ENCODE data around the gene OLAH.

OLAH gene

GRCh38 chr10:15113766-15114165, 70.0 kb downstream of the OLAH start:
- Histone ChIP-seq H3K79me1 (replicated peaks; ENCODE audit: low read length, poor library complexity, severe bottlenecking) (peaks cover 6% of the 10 kb centered on the region), H2AFZ (ENCODE audit: low read depth, low read length) (no peak overlapping the region), H3K9me3 (ENCODE audit: control insufficient read depth, low read length) (no peaks in the 10 kb centered on the region), H3K4me3 (ENCODE audit: insufficient read depth in 1 of 2, low read depth in 1 of 2, low read length in 2 of 2) (no peak overlapping the region), H3K4me1 (ENCODE audit: control insufficient read depth, insufficient read depth, low read depth, low read length) (no peaks in the 10 kb centered on the region), H4K8ac (ENCODE audit: low read length) (no peak overlapping the region), H3K4me2 (ENCODE audit: low read length, poor library complexity, severe bottlenecking) (no peak overlapping the region), H2BK15ac (ENCODE audit: low read depth, poor library complexity, severe bottlenecking) (no peak overlapping the region), H3K23ac (ENCODE audit: low read length in 2 of 2) (no peak overlapping the region), H3K18ac (ENCODE audit: low read depth in 1 of 2, low read length in 2 of 2) (no peak overlapping the region), H2AK5ac (ENCODE audit: low read length, severe bottlenecking) (no peak overlapping the region), H3K27ac (ENCODE audit: low read length, poor library complexity, severe bottlenecking) (no peak overlapping the region), H3K36me3 (ENCODE audit: control insufficient read depth in 1 of 2, insufficient read depth in 2 of 2, low read depth in 1 of 2, low read length in 2 of 2) (peaks cover 19 to 69% of the 10 kb centered on the region in 2 experiments), H2BK12ac (ENCODE audit: low read length in 2 of 2) (no peak overlapping the region), H3K4ac (ENCODE audit: low read depth in 1 of 2, low read length in 2 of 2) (no peak overlapping the region), H2BK5ac (ENCODE audit: low read depth, low read length, poor library complexity, severe bottlenecking) (no peak overlapping the region), H3K14ac (ENCODE audit: low read length in 2 of 2) (no peak overlapping the region), H3K27me3 (ENCODE audit: control insufficient read depth in 1 of 2, insufficient read depth in 1 of 2, low read length in 2 of 2) (no peaks in the 10 kb centered on the region), H2BK120ac (ENCODE audit: low read depth, low read length) (no peak overlapping the region), H3K9ac (ENCODE audit: low read length) (no peak overlapping the region), H4K91ac (ENCODE audit: low read length) (no peak overlapping the region)
- 100% methylated on average over 3 of the region's 4 CpGs for WGBS
- no peak for DNase-seq

GRCh38 chr10:15116225-15116624, 72.5 kb downstream of the OLAH start:
- no peak overlapping the region for H2BK5ac ChIP-seq (ENCODE audit: low read depth, low read length, poor library complexity, severe bottlenecking)
- H3K36me3 ChIP-seq (ENCODE audit: control insufficient read depth in 1 of 2, insufficient read depth in 2 of 2, low read depth in 1 of 2, low read length in 2 of 2) = peaks cover 20 to 66% of the 10 kb centered on the region in 2 experiments
- H3K23ac ChIP-seq (ENCODE audit: low read length in 2 of 2) = no peak overlapping the region
- no peak overlapping the region for H2AK5ac ChIP-seq (ENCODE audit: low read length, severe bottlenecking)
- H3K9ac ChIP-seq (ENCODE audit: low read length) = no peak overlapping the region
- H3K79me1 ChIP-seq (replicated peaks; ENCODE audit: low read length, poor library complexity, severe bottlenecking) = peaks cover 9% of the 10 kb centered on the region
- 88% methylated on average over 4 of the region's 5 CpGs for WGBS
- no peak overlapping the region for H3K4me2 ChIP-seq (ENCODE audit: low read length, poor library complexity, severe bottlenecking)
- H4K91ac ChIP-seq (ENCODE audit: low read length) = no peak overlapping the region
- H4K8ac ChIP-seq (ENCODE audit: low read length) = no peak overlapping the region
- no peak overlapping the region for H2BK120ac ChIP-seq (ENCODE audit: low read depth, low read length)
- H2AFZ ChIP-seq (ENCODE audit: low read depth, low read length) = no peak overlapping the region
- no peak overlapping the region for H2BK15ac ChIP-seq (ENCODE audit: low read depth, poor library complexity, severe bottlenecking)
- H3K27me3 ChIP-seq (ENCODE audit: control insufficient read depth in 1 of 2, insufficient read depth in 1 of 2, low read length in 2 of 2) = no peaks in the 10 kb centered on the region
- H3K4ac ChIP-seq (ENCODE audit: low read depth in 1 of 2, low read length in 2 of 2) = no peak overlapping the region
- no peak overlapping the region for H2BK12ac ChIP-seq (ENCODE audit: low read length in 2 of 2)
- no peak overlapping the region for H3K27ac ChIP-seq (ENCODE audit: low read length, poor library complexity, severe bottlenecking)
- no peaks in the 10 kb centered on the region for H3K9me3 ChIP-seq (ENCODE audit: control insufficient read depth, low read length)
- no peaks in the 10 kb centered on the region for H3K4me1 ChIP-seq (ENCODE audit: control insufficient read depth, insufficient read depth, low read depth, low read length)
- no peak overlapping the region for H3K4me3 ChIP-seq (ENCODE audit: insufficient read depth in 1 of 2, low read depth in 1 of 2, low read length in 2 of 2)
- no peak overlapping the region for H3K18ac ChIP-seq (ENCODE audit: low read depth in 1 of 2, low read length in 2 of 2)
- no peak for DNase-seq
- no peak overlapping the region for H3K14ac ChIP-seq (ENCODE audit: low read length in 2 of 2)

GRCh38 chr10:15118615-15119014, 74.9 kb downstream of the OLAH start:
- Histone ChIP-seq H3K4me2 (ENCODE audit: low read length, poor library complexity, severe bottlenecking) (no peak overlapping the region), H3K36me3 (ENCODE audit: control insufficient read depth in 1 of 2, insufficient read depth in 2 of 2, low read depth in 1 of 2, low read length in 2 of 2) (peaks cover 13 to 56% of the 10 kb centered on the region in 2 experiments), H2BK15ac (ENCODE audit: low read depth, poor library complexity, severe bottlenecking) (no peak overlapping the region), H2AK5ac (ENCODE audit: low read length, severe bottlenecking) (no peak overlapping the region), H3K27ac (ENCODE audit: low read length, poor library complexity, severe bottlenecking) (no peak overlapping the region), H2BK12ac (ENCODE audit: low read length in 2 of 2) (no peak overlapping the region), H2AFZ (ENCODE audit: low read depth, low read length) (no peak overlapping the region), H3K4me3 (ENCODE audit: insufficient read depth in 1 of 2, low read depth in 1 of 2, low read length in 2 of 2) (no peak overlapping the region), H2BK5ac (ENCODE audit: low read depth, low read length, poor library complexity, severe bottlenecking) (no peak overlapping the region), H3K9me3 (ENCODE audit: control insufficient read depth, low read length) (no peaks in the 10 kb centered on the region), H3K4ac (ENCODE audit: low read depth in 1 of 2, low read length in 2 of 2) (no peak overlapping the region), H3K4me1 (ENCODE audit: control insufficient read depth, insufficient read depth, low read depth, low read length) (peaks cover 2% of the 10 kb centered on the region), H4K91ac (ENCODE audit: low read length) (no peak overlapping the region), H3K79me1 (replicated peaks; ENCODE audit: low read length, poor library complexity, severe bottlenecking) (peaks cover 8% of the 10 kb centered on the region), H2BK120ac (ENCODE audit: low read depth, low read length) (no peak overlapping the region), H3K27me3 (ENCODE audit: control insufficient read depth in 1 of 2, insufficient read depth in 1 of 2, low read length in 2 of 2) (no peaks in the 10 kb centered on the region), H3K14ac (ENCODE audit: low read length in 2 of 2) (no peak overlapping the region), H3K23ac (ENCODE audit: low read length in 2 of 2) (no peak overlapping the region), H4K8ac (ENCODE audit: low read length) (no peak overlapping the region), H3K18ac (ENCODE audit: low read depth in 1 of 2, low read length in 2 of 2) (no peak overlapping the region), H3K9ac (ENCODE audit: low read length) (no peak overlapping the region)
- WGBS = 90% methylated on average over 1 of the region's 1 CpG
- no peak for DNase-seq

GRCh38 chr10:15120523-15120922, 76.8 kb downstream of the OLAH start:
- Histone ChIP-seq H4K91ac (ENCODE audit: low read length) (no peak overlapping the region), H3K9ac (ENCODE audit: low read length) (peak overlapping the region; percentile 31), H2BK15ac (ENCODE audit: low read depth, poor library complexity, severe bottlenecking) (no peak overlapping the region), H4K8ac (ENCODE audit: low read length) (no peak overlapping the region), H3K4me1 (ENCODE audit: control insufficient read depth, insufficient read depth, low read depth, low read length) (peaks cover 2% of the 10 kb centered on the region), H3K9me3 (ENCODE audit: control insufficient read depth, low read length) (no peaks in the 10 kb centered on the region), H3K27me3 (ENCODE audit: control insufficient read depth in 1 of 2, insufficient read depth in 1 of 2, low read length in 2 of 2) (no peaks in the 10 kb centered on the region), H3K23ac (ENCODE audit: low read length in 2 of 2) (no peak overlapping the region), H3K18ac (ENCODE audit: low read depth in 1 of 2, low read length in 2 of 2) (no peak overlapping the region), H2BK120ac (ENCODE audit: low read depth, low read length) (no peak overlapping the region), H3K4me2 (ENCODE audit: low read length, poor library complexity, severe bottlenecking) (no peak overlapping the region), H3K79me1 (replicated peaks; ENCODE audit: low read length, poor library complexity, severe bottlenecking) (peaks cover 12% of the 10 kb centered on the region), H2AFZ (ENCODE audit: low read depth, low read length) (no peak overlapping the region), H3K14ac (ENCODE audit: low read length in 2 of 2) (no peak overlapping the region), H3K36me3 (ENCODE audit: control insufficient read depth in 1 of 2, insufficient read depth in 2 of 2, low read depth in 1 of 2, low read length in 2 of 2) (peaks cover 18 to 61% of the 10 kb centered on the region in 2 experiments), H3K27ac (ENCODE audit: low read length, poor library complexity, severe bottlenecking) (no peak overlapping the region), H2AK5ac (ENCODE audit: low read length, severe bottlenecking) (peak overlapping the region; percentile 8), H3K4me3 (ENCODE audit: insufficient read depth in 1 of 2, low read depth in 1 of 2, low read length in 2 of 2) (no peak overlapping the region), H2BK12ac (ENCODE audit: low read length in 2 of 2) (no peak overlapping the region), H3K4ac (ENCODE audit: low read depth in 1 of 2, low read length in 2 of 2) (no peak overlapping the region), H2BK5ac (ENCODE audit: low read depth, low read length, poor library complexity, severe bottlenecking) (no peak overlapping the region)
- WGBS = 86% methylated on average over 5 of the region's 5 CpGs
- DNase-seq = no peak
